Measurements from ENCODE around the gene SOD1.

DNA sequence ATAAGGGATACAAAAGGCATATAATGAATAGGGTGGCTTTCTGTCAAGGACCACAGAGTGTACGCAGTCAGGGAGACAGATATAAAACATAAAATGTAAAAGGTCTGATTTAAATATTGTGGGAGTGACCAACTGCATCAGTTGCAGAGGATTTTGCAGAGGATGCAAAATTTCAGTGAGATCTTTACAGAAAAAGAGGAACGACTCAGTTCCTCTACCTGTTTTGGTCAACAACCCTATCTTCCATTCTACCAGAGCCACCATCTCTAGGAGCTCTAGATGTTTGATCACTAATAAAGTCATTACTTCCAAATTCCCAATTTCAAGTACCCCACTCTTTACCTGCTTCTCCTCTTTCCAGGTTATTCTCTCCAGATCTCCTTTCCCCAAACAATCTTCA is 16.5 kb downstream of the SOD1 start:
- TF ChIP-seq POLR2A (IDR thresholded peaks at IDR 0.05; ENCODE audit: low read depth, low read length) (no peak), POLR2AphosphoS5 (IDR thresholded peaks at IDR 0.05; ENCODE audit: insufficient read depth, low read depth, low read length) (no peak), EZH2 (IDR thresholded peaks at IDR 0.05; ENCODE audit: borderline replicate concordance, low read depth, low read length, severe bottlenecking) (no peak), GATA2 (IDR thresholded peaks at IDR 0.05; ENCODE audit: insufficient read depth, insufficient read length, low read depth, low read length) (no peak), JUN (IDR thresholded peaks at IDR 0.05; ENCODE audit: borderline replicate concordance, insufficient read depth, insufficient read length, low read depth) (no peak), MYC (IDR thresholded peaks at IDR 0.05; ENCODE audit: low read depth, low read length) (no peak), FOS (IDR thresholded peaks at IDR 0.05; ENCODE audit: borderline replicate concordance, insufficient read depth, low read length) (no peak)
- TF ChIP-seq, protein P1, sequence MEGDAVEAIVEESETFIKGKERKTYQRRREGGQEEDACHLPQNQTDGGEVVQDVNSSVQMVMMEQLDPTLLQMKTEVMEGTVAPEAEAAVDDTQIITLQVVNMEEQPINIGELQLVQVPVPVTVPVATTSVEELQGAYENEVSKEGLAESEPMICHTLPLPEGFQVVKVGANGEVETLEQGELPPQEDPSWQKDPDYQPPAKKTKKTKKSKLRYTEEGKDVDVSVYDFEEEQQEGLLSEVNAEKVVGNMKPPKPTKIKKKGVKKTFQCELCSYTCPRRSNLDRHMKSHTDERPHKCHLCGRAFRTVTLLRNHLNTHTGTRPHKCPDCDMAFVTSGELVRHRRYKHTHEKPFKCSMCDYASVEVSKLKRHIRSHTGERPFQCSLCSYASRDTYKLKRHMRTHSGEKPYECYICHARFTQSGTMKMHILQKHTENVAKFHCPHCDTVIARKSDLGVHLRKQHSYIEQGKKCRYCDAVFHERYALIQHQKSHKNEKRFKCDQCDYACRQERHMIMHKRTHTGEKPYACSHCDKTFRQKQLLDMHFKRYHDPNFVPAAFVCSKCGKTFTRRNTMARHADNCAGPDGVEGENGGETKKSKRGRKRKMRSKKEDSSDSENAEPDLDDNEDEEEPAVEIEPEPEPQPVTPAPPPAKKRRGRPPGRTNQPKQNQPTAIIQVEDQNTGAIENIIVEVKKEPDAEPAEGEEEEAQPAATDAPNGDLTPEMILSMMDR (IDR thresholded peaks at IDR 0.05; ENCODE audit: extremely low read depth in 1 of 2, insufficient read depth in 1 of 2, low read depth in 1 of 2, low read length in 2 of 2) = no peak
- TF ChIP-seq, protein P2, sequence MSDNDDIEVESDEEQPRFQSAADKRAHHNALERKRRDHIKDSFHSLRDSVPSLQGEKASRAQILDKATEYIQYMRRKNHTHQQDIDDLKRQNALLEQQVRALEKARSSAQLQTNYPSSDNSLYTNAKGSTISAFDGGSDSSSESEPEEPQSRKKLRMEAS (IDR thresholded peaks at IDR 0.05; ENCODE audit: insufficient read depth, insufficient read length) = no peak

Measured in endothelial cell of umbilical vein (primary cell).